Measurements from ENCODE around the gene CXCR6.
A peak's percentile ranks its signal among the peaks of the same experiment; 100 is the strongest.

Gene CXCR6

DNA sequence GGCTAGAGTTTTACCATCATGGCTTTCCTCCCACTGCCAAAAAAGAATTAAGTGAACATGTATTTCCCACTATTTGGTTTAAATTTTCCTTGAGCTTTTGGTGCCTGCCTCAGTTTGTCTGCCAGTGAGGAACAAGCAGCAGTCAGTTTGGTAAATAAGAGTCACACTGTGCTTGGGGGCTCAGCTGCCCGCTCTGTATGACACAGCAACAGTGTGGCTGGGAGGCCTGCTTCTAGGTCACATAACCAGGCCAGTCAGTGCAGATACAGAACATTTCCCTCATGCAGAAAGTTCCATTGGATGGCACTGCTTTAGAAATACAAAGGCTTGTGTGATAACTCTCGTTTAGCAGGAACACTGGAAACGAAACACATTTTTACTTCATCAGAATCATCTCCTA lies 26.7 kb downstream of the CXCR6 start:
- Histone ChIP-seq H2AFZ (ENCODE audit: low read depth, low read length) (no peak overlapping the region), H3K9me3 (ENCODE audit: insufficient read depth, low read length, severe bottlenecking) (no peaks in the 10 kb centered on the region), H3K4me1 (ENCODE audit: insufficient read depth, low read length) (peaks cover 29% of the 10 kb centered on the region), H3K27me3 (ENCODE audit: insufficient read depth, low read length, poor library complexity) (no peaks in the 10 kb centered on the region), H4K20me1 (ENCODE audit: insufficient read depth, low read length) (peaks cover 9% of the 10 kb centered on the region; the same call in 1 of the 2 replicates), H3K79me2 (ENCODE audit: insufficient read depth, low read length) (peaks cover 34% of the 10 kb centered on the region), H3K9ac (ENCODE audit: low read depth, low read length) (no peak overlapping the region), H3K36me3 (ENCODE audit: insufficient read depth, low read length) (peaks cover 97% of the 10 kb centered on the region), H3K27ac (ENCODE audit: low read length) (peak overlapping the region; percentile 5; the same call in 1 of the 2 replicates), H3K4me3 (ENCODE audit: low read depth in 1 of 2, low read length in 2 of 2) (no peak overlapping the region), H3K4me2 (ENCODE audit: insufficient read depth, low read length) (no peak overlapping the region)
- DNase-seq (no peak), ATAC-seq (ENCODE audit: insufficient read depth, low read depth) (no peak)
- no peak for TF ChIP-seq EZH2 (IDR thresholded peaks at IDR 0.05; ENCODE audit: borderline replicate concordance, low read depth, low read length, severe bottlenecking)
- TF ChIP-seq, protein P1, sequence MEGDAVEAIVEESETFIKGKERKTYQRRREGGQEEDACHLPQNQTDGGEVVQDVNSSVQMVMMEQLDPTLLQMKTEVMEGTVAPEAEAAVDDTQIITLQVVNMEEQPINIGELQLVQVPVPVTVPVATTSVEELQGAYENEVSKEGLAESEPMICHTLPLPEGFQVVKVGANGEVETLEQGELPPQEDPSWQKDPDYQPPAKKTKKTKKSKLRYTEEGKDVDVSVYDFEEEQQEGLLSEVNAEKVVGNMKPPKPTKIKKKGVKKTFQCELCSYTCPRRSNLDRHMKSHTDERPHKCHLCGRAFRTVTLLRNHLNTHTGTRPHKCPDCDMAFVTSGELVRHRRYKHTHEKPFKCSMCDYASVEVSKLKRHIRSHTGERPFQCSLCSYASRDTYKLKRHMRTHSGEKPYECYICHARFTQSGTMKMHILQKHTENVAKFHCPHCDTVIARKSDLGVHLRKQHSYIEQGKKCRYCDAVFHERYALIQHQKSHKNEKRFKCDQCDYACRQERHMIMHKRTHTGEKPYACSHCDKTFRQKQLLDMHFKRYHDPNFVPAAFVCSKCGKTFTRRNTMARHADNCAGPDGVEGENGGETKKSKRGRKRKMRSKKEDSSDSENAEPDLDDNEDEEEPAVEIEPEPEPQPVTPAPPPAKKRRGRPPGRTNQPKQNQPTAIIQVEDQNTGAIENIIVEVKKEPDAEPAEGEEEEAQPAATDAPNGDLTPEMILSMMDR (IDR thresholded peaks at IDR 0.05; ENCODE audit: borderline replicate concordance, extremely low read depth, low read length, poor library complexity, severe bottlenecking) = no peak

DNA sequence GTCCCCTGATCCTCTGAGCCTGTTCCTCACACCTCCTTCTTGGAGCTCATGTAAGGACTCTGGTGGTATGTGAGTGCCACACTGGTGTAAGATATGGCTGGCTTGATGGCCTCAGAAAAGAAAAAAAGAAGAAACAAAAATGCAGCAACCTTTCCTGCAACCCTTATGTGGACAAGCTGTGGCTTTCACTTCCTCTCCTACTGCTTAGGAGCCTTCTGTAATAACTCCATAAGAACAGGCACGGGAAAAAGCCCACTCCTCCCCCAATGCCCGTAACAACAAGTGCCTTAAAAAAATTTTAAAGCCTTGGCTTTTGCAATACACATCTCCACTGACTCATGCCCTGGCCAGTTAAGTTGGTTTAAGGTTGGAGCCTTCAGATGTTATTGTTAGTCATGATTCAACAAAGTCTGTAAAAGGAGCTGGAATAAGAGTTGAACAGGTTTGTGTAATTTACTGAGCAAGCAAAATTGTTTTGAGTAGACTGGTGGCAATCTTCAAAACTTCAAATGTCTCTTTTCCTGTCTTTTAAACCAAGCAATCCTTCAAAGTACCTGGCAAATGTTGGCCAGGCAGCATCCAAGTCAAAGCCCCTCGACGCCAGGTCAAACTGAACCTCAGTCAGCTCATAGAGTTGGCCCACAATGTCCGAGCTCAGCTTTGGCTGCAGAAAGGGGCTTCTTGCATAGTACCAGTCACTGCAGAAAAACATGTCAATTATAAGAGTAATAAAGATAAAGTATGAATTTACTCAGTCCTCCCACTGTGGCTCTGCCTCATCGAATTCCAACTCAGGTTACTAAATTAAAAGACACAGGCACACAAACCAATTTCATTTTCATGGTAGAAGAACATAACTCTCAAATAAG lies 29.5 kb downstream of the CXCR6 start:
- Histone ChIP-seq H3K4me2 (ENCODE audit: insufficient read depth, low read length) (no peak overlapping the region), H3K9me3 (ENCODE audit: insufficient read depth, low read length, severe bottlenecking) (no peaks in the 10 kb centered on the region), H4K20me1 (ENCODE audit: insufficient read depth, low read length) (no peaks in the 10 kb centered on the region), H3K4me1 (ENCODE audit: insufficient read depth, low read length) (peaks cover 57% of the 10 kb centered on the region), H3K27me3 (ENCODE audit: insufficient read depth, low read length, poor library complexity) (no peaks in the 10 kb centered on the region), H3K4me3 (ENCODE audit: low read depth in 1 of 2, low read length in 2 of 2) (no peak overlapping the region), H3K9ac (ENCODE audit: low read depth, low read length) (no peak overlapping the region; the same call in 1 of the 2 replicates), H3K27ac (ENCODE audit: low read length) (peak overlapping the region; percentile 97), H2AFZ (ENCODE audit: low read depth, low read length) (no peak overlapping the region), H3K36me3 (ENCODE audit: insufficient read depth, low read length) (peaks cover 81% of the 10 kb centered on the region), H3K79me2 (ENCODE audit: insufficient read depth, low read length) (peaks cover 37% of the 10 kb centered on the region)
- ATAC-seq (ENCODE audit: insufficient read depth, low read depth) (no peak; the same call in 2 of the 3 replicates), DNase-seq (peak; percentile 44)
- TF ChIP-seq EZH2 (IDR thresholded peaks at IDR 0.05; ENCODE audit: borderline replicate concordance, low read depth, low read length, severe bottlenecking) = no peak
- TF ChIP-seq, protein P1 (IDR thresholded peaks at IDR 0.05; ENCODE audit: borderline replicate concordance, extremely low read depth, low read length, poor library complexity, severe bottlenecking) = no peak

DNA sequence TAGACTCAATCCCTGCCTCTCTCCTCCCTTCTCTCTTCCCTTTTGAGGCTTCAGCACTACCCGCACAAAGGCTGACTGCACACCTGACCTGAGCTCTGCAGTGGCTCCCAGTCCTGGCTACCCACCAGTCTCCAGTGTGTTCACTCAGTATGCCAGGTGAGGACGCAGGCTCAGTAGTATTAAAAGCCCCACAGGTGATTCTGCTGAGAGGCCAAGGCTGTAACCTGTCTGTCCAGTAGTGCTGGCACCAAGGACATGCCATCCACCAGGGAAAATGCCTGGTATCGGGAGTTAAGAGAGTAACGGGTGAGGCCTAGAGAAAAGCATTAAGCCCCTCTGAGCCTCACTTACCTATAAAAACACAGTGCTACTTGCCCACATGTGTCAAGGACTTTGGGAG lies 31.4 kb downstream of the CXCR6 start:
- ATAC-seq (ENCODE audit: insufficient read depth, low read depth) (no peak), DNase-seq (no peak)
- H3K4me2 ChIP-seq (ENCODE audit: insufficient read depth, low read length) = no peak overlapping the region
- H3K79me2 ChIP-seq (ENCODE audit: insufficient read depth, low read length) = peaks cover 30% of the 10 kb centered on the region
- H3K36me3 ChIP-seq (ENCODE audit: insufficient read depth, low read length) = peaks cover 74% of the 10 kb centered on the region
- no peak overlapping the region for H2AFZ ChIP-seq (ENCODE audit: low read depth, low read length)
- no peak for TF ChIP-seq EZH2 (IDR thresholded peaks at IDR 0.05; ENCODE audit: borderline replicate concordance, low read depth, low read length, severe bottlenecking)
- TF ChIP-seq, protein P1 (IDR thresholded peaks at IDR 0.05; ENCODE audit: borderline replicate concordance, extremely low read depth, low read length, poor library complexity, severe bottlenecking) = no peak
- peak overlapping the region; percentile 51; the same call in 1 of the 2 replicates for H3K9ac ChIP-seq (ENCODE audit: low read depth, low read length)
- no peak overlapping the region for H3K4me3 ChIP-seq (ENCODE audit: low read depth in 1 of 2, low read length in 2 of 2)
- peak overlapping the region; percentile 97 for H3K27ac ChIP-seq (ENCODE audit: low read length)
- H3K9me3 ChIP-seq (ENCODE audit: insufficient read depth, low read length, severe bottlenecking) = no peaks in the 10 kb centered on the region
- H3K4me1 ChIP-seq (ENCODE audit: insufficient read depth, low read length) = peaks cover 76% of the 10 kb centered on the region
- H4K20me1 ChIP-seq (ENCODE audit: insufficient read depth, low read length) = no peaks in the 10 kb centered on the region
- no peaks in the 10 kb centered on the region for H3K27me3 ChIP-seq (ENCODE audit: insufficient read depth, low read length, poor library complexity)

Data from DND-41 (cell line).